Uterus (tissue), 2 donors: ENCODE results near the gene BSCL2.
"Not testable (repeated sequence)": the region's sequence is repeated elsewhere in the genome, so short reads cannot be mapped to it uniquely, and the experiment has no call there.

Source experiments
- POLR2A ChIP-seq, 2 donors: fragments of 450-650 bp; IDR thresholded peaks; one replicate each; pipeline ENCODE4 v1.6.1; 2016; ENCODE audit warnings: antibody characterized with exemption in 2 of 2, mild to moderate bottlenecking in 1 of 2, moderate library complexity in 1 of 2
- TF ChIP-seq, protein P1 (sequence below), 4 experiments: fragments of 200-600 bp in 2 of 4; fragments of 450-650 bp in 2 of 4; sonication (generic) in 2 of 4; IDR thresholded peaks; one replicate each; pipeline ENCODE4 v1.5.1; 2016 to 2019; ENCODE audit warnings: antibody characterized with exemption in 4 of 4, mild to moderate bottlenecking in 2 of 4, moderate library complexity in 1 of 4

DNA sequence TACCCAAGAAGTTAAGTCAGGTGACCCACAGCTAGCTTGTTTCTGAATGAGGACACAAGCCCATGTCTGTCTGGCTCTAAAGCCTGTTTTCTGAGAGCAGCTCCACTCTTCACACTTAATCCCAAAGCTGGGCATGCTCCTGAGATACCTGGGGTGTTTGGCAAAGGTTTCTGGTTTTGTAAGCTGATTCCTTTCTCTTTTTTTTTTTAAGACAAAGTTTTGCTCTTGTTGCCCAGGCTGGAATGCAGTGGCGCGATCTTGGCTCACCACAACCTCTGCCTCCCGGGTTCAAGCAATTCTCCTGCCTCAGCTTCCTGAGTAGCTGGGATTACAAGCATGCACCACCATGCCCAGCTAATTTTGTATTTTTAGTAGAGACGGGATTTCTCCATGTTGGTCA is 13.6 kb downstream of the BSCL2 start:
- TF ChIP-seq, protein P1, sequence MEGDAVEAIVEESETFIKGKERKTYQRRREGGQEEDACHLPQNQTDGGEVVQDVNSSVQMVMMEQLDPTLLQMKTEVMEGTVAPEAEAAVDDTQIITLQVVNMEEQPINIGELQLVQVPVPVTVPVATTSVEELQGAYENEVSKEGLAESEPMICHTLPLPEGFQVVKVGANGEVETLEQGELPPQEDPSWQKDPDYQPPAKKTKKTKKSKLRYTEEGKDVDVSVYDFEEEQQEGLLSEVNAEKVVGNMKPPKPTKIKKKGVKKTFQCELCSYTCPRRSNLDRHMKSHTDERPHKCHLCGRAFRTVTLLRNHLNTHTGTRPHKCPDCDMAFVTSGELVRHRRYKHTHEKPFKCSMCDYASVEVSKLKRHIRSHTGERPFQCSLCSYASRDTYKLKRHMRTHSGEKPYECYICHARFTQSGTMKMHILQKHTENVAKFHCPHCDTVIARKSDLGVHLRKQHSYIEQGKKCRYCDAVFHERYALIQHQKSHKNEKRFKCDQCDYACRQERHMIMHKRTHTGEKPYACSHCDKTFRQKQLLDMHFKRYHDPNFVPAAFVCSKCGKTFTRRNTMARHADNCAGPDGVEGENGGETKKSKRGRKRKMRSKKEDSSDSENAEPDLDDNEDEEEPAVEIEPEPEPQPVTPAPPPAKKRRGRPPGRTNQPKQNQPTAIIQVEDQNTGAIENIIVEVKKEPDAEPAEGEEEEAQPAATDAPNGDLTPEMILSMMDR (IDR thresholded peaks at IDR 0.05) = not testable (repeated sequence)
- not testable (repeated sequence) for TF ChIP-seq POLR2A (IDR thresholded peaks at IDR 0.05)
